ENCODE data around the gene LRRC57. TPM values are rescaled to one million over a fixed set of nuclear protein-coding genes. Genes with fewer than 3 reads are reported as not detected.

LRRC57 gene
- total and polyA plus RNA-seq, 2 of the 13 experiments (the other 11 are each of a cell fraction or from before 2014, with no cell fraction given) = 5.8 to 14.8 TPM

- TF ChIP-seq NR2F1 (CRISPR knock-in tag; IDR thresholded peaks at IDR 0.05) = no peak
- TF ChIP-seq, protein P1, sequence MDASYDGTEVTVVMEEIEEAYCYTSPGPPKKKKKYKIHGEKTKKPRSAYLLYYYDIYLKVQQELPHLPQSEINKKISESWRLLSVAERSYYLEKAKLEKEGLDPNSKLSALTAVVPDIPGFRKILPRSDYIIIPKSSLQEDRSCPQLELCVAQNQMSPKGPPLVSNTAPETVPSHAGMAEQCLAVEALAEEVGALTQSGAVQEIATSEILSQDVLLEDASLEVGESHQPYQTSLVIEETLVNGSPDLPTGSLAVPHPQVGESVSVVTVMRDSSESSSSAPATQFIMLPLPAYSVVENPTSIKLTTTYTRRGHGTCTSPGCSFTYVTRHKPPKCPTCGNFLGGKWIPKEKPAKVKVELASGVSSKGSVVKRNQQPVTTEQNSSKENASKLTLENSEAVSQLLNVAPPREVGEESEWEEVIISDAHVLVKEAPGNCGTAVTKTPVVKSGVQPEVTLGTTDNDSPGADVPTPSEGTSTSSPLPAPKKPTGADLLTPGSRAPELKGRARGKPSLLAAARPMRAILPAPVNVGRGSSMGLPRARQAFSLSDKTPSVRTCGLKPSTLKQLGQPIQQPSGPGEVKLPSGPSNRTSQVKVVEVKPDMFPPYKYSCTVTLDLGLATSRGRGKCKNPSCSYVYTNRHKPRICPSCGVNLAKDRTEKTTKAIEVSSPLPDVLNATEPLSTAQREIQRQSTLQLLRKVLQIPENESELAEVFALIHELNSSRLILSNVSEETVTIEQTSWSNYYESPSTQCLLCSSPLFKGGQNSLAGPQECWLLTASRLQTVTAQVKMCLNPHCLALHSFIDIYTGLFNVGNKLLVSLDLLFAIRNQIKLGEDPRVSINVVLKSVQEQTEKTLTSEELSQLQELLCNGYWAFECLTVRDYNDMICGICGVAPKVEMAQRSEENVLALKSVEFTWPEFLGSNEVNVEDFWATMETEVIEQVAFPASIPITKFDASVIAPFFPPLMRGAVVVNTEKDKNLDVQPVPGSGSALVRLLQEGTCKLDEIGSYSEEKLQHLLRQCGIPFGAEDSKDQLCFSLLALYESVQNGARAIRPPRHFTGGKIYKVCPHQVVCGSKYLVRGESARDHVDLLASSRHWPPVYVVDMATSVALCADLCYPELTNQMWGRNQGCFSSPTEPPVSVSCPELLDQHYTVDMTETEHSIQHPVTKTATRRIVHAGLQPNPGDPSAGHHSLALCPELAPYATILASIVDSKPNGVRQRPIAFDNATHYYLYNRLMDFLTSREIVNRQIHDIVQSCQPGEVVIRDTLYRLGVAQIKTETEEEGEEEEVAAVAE (CRISPR knock-in tag; IDR thresholded peaks at IDR 0.05; ENCODE audit: borderline replicate concordance) = no peak
- TF ChIP-seq NKX3-1 (CRISPR knock-in tag; IDR thresholded peaks at IDR 0.05) = no peak
- TF ChIP-seq ZNF34 (CRISPR knock-in tag; IDR thresholded peaks at IDR 0.05; ENCODE audit: borderline replicate concordance) = no peak
- TF ChIP-seq ZNF781 (CRISPR knock-in tag; IDR thresholded peaks at IDR 0.05; ENCODE audit: borderline replicate concordance, not compliant biosample characterization) = peak; percentile 13
- TF ChIP-seq REXO4 (CRISPR knock-in tag; IDR thresholded peaks at IDR 0.05; ENCODE audit: borderline replicate concordance) = peak; percentile 80; the same call in 1 of the 2 replicates
- TF ChIP-seq ZSCAN9 (CRISPR knock-in tag; IDR thresholded peaks at IDR 0.05; ENCODE audit: borderline replicate concordance) = no peak; the same call in 1 of the 2 replicates
- TF ChIP-seq STAT6 (CRISPR knock-in tag; IDR thresholded peaks at IDR 0.05; ENCODE audit: borderline replicate concordance) = no peak
- TF ChIP-seq, protein P2, sequence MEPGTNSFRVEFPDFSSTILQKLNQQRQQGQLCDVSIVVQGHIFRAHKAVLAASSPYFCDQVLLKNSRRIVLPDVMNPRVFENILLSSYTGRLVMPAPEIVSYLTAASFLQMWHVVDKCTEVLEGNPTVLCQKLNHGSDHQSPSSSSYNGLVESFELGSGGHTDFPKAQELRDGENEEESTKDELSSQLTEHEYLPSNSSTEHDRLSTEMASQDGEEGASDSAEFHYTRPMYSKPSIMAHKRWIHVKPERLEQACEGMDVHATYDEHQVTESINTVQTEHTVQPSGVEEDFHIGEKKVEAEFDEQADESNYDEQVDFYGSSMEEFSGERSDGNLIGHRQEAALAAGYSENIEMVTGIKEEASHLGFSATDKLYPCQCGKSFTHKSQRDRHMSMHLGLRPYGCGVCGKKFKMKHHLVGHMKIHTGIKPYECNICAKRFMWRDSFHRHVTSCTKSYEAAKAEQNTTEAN (CRISPR knock-in tag; conservative IDR thresholded peaks at IDR 0.05) = peak; percentile 17
- TF ChIP-seq ZNF607 (CRISPR knock-in tag; IDR thresholded peaks at IDR 0.05; ENCODE audit: borderline replicate concordance) = peak; percentile 89; the same call in 1 of the 2 replicates
- TF ChIP-seq NR2F2 (IDR thresholded peaks at IDR 0.05; ENCODE audit: borderline replicate concordance, low read depth) = no peak
- no peak for TF ChIP-seq ZNF567 (CRISPR knock-in tag; IDR thresholded peaks at IDR 0.05; ENCODE audit: borderline replicate concordance)
- TF ChIP-seq ZNF792 (CRISPR knock-in tag; IDR thresholded peaks at IDR 0.05) = peak; percentile 13
- TF ChIP-seq, protein P3, sequence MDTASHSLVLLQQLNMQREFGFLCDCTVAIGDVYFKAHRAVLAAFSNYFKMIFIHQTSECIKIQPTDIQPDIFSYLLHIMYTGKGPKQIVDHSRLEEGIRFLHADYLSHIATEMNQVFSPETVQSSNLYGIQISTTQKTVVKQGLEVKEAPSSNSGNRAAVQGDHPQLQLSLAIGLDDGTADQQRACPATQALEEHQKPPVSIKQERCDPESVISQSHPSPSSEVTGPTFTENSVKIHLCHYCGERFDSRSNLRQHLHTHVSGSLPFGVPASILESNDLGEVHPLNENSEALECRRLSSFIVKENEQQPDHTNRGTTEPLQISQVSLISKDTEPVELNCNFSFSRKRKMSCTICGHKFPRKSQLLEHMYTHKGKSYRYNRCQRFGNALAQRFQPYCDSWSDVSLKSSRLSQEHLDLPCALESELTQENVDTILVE (CRISPR knock-in tag; IDR thresholded peaks at IDR 0.05) = no peak
- no peak for TF ChIP-seq ZNF180 (CRISPR knock-in tag; IDR thresholded peaks at IDR 0.05; ENCODE audit: borderline replicate concordance, low read depth)
- peak; percentile 57; the same call in 1 of the 2 replicates for TF ChIP-seq POGZ (CRISPR knock-in tag; IDR thresholded peaks at IDR 0.05)
- TF ChIP-seq IKZF1 (IDR thresholded peaks at IDR 0.05) = no peak
These were observed 26.8 kb upstream of the LRRC57 start, which contains the start of gene STARD9 (continued) for GRCh38 chr15:42575188-42576039.

All from HepG2 (cell line).